COLO668 (cell line): ENCODE measurements around the gene SEC23A.
"Not testable (repeated sequence)": the region's sequence is repeated elsewhere in the genome, so short reads cannot be mapped to it uniquely, and the experiment has no call there.

ENCODE experiments used
- DNase-seq: peaks from one replicate; lab custom pipeline; 2025; ENCODE audit not compliant: unreplicated experiment; lab: John Stamatoyannopoulos, UW

The SEC23A gene

GRCh38 chr14:39094515-39094914, 8.5 kb downstream of the SEC23A start:
- DNase-seq, result no peak

GRCh38 chr14:39091716-39092115, 11.3 kb downstream of the SEC23A start:
- DNase-seq, result no peak

- DNase-seq, result no peak
Observed at GRCh38 chr14:39090548-39091111, 12.4 kb downstream of the SEC23A start.

- DNase-seq, result no peak
Observed at GRCh38 chr14:39087493-39087892, 15.5 kb downstream of the SEC23A start.

- DNase-seq, result no peak
Observed at GRCh38 chr14:39085933-39086332, 17.1 kb downstream of the SEC23A start.

- DNase-seq, result no peak
Observed at GRCh38 chr14:39083127-39083526, 19.9 kb downstream of the SEC23A start.

- no peak for DNase-seq
Observed at GRCh38 chr14:39080886-39081285, 22.1 kb downstream of the SEC23A start.

GRCh38 chr14:39071096-39071495, 31.9 kb downstream of the SEC23A start:
- no peak for DNase-seq

GRCh38 chr14:39069923-39070322, 33.1 kb downstream of the SEC23A start:
- DNase-seq, result no peak

- DNase-seq, result not testable (repeated sequence)
Observed at GRCh38 chr14:39069169-39069805, 33.7 kb downstream of the SEC23A start.

- no peak for DNase-seq
Observed at GRCh38 chr14:39060818-39061437, 42.1 kb downstream of the SEC23A start.

- DNase-seq, result no peak
Observed at GRCh38 chr14:39055786-39056474, 47.1 kb downstream of the SEC23A start.

- not testable (repeated sequence) for DNase-seq
Observed at GRCh38 chr14:39052869-39053454, 50.1 kb downstream of the SEC23A start.

GRCh38 chr14:39050389-39050788, 52.6 kb downstream of the SEC23A start:
- no peak for DNase-seq

- not testable (repeated sequence) for DNase-seq
Observed at GRCh38 chr14:39045889-39046288, 57.1 kb downstream of the SEC23A start.

GRCh38 chr14:39043352-39043943, 59.6 kb downstream of the SEC23A start:
- DNase-seq, result no peak

- no peak for DNase-seq
Observed at GRCh38 chr14:39040529-39040928, 62.5 kb downstream of the SEC23A start.

GRCh38 chr14:39038542-39038941, 64.5 kb downstream of the SEC23A start:
- DNase-seq, result no peak

- no peak for DNase-seq
Observed at GRCh38 chr14:39036760-39037159, 66.3 kb downstream of the SEC23A start.

- no peak for DNase-seq
Observed at GRCh38 chr14:39035336-39035735, 67.7 kb downstream of the SEC23A start.
